Ovary (tissue), 10 donors: Measurements from ENCODE around the gene SECISBP2L. TPM values are rescaled to one million over a fixed set of nuclear protein-coding genes. Genes with fewer than 3 reads are reported as not detected.

Experiments used
- DNase-seq, 5 donors: peaks; one replicate each; pipeline ENCODE4 v3.0.0-alpha.2; 2019 to 2020
- H3K27ac ChIP-seq, 2 donors: fragments of 200-600 bp; one replicate each; pipeline versions ENCODE4 v1.5.1 to v1.8.0; 2019 to 2022
- H3K27me3 ChIP-seq: fragments of 200-600 bp; one replicate; pipeline ENCODE4 v1.8.0; 2022
- H3K36me3 ChIP-seq: fragments of 200-600 bp; sonication (generic); one replicate; pipeline ENCODE4 v1.5.1; 2019
- H3K4me1 ChIP-seq: one replicate; pipeline ENCODE4 v1.8.1; 2013; ENCODE audit warnings: mild to moderate bottlenecking, moderate library complexity; ENCODE audit not compliant: insufficient read depth
- H3K4me3 ChIP-seq: fragments of 200-600 bp; sonication (generic); one replicate; pipeline ENCODE4 v1.5.1; 2017
- H3K9me3 ChIP-seq, 2 donors: fragments of 200-600 bp in 1 of 2; sonication (generic) in 1 of 2; one replicate each; pipeline versions ENCODE4 v1.5.1 to v1.8.1; 2013 to 2019; ENCODE audit warnings: mild to moderate bottlenecking in 1 of 2, moderate library complexity in 1 of 2
- EP300 ChIP-seq: sonication (generic); formaldehyde crosslinking; IDR thresholded peaks from one replicate; pipeline ENCODE4 v1.6.1; 2017; ENCODE audit warnings: antibody characterized with exemption
- POLR2A ChIP-seq: fragments of 450-650 bp; IDR thresholded peaks from one replicate; pipeline ENCODE4 v1.6.1; 2017; ENCODE audit warnings: antibody characterized with exemption, mild to moderate bottlenecking, moderate library complexity
- WGBS, 3 donors: extraction: QIAGEN DNeasy Blood & Tissue Kit in 1 of 3; methylation state at CpG; one replicate each; pipeline versions ENCODE4 v1.1.5 to v1.1.7; 2013 to 2017; 5-methylcytosine and 5-hydroxymethylcytosine counted together
- intact Hi-C, 4 donors: fragments of 100-400 bp; cut with DNase I; formaldehyde crosslinking; loops; one replicate each; pipeline versions ENCODE4 v1.11.0 to v1.15.1; 2022 to 2023
- long read RNA-seq, 3 donors: library from polyadenylated mRNA in 2 of 3; unstranded in 2 of 3; transcript quantifications; one replicate each; pipeline ENCODE4 v2.0.0 and lab custom pipeline, GENCODE V29; 2021 to 2026
- polyA plus RNA-seq, 2 donors: library from polyadenylated mRNA; stranded (reverse); fragments of 200-250 nt in 1 of 2; fragments of 350-450 nt in 1 of 2; fragmentation: Illumina TruSeq in 1 of 2; extraction: RNeasy Lipid Tissue Mini Kit (QIAGEN cat#74804) in 1 of 2; gene quantifications; one replicate each; pipeline ENCODE4 v1.2.3, GENCODE V29; 2013 to 2014
- total RNA-seq, 7 donors: library from RNA; depleted of rRNA in 2 of 7; stranded (reverse); fragments of >200 nt in 2 of 7; fragmentation: NEBNext Ultra II Directional in 3 of 7; extraction: Animal tissue kit (Norgen Biotek cat#: 25700) in 3 of 7; gene quantifications; one replicate each; pipeline versions ENCODE4 v1.1.0 to v1.2.4, GENCODE V29; 2016 to 2023
- TF ChIP-seq, protein P1 (sequence below), 3 donors: fragments of 450-650 bp in 2 of 3; fragments of 200-600 bp in 1 of 3; IDR thresholded peaks; one replicate each; pipeline versions ENCODE4 v1.5.1 to v1.8.0; 2016 to 2022; ENCODE audit warnings: antibody characterized with exemption in 3 of 3, mild to moderate bottlenecking in 1 of 3
- donor health status: DM: no; HTN: no; CAD: no; lungs with moderate emphysema.
- donor health status: DM: no; HTN: no; CAD: no.
- donor health status: Bipolar disorder and iron deficiency.
- donor health status: DM: yes; HTN: yes; CAD: no.
- donor health status: DM: no; HTN: no; CAD: no.
- donor health status: DM: yes; HTN: yes; CAD: no.

SECISBP2L gene, protein sequence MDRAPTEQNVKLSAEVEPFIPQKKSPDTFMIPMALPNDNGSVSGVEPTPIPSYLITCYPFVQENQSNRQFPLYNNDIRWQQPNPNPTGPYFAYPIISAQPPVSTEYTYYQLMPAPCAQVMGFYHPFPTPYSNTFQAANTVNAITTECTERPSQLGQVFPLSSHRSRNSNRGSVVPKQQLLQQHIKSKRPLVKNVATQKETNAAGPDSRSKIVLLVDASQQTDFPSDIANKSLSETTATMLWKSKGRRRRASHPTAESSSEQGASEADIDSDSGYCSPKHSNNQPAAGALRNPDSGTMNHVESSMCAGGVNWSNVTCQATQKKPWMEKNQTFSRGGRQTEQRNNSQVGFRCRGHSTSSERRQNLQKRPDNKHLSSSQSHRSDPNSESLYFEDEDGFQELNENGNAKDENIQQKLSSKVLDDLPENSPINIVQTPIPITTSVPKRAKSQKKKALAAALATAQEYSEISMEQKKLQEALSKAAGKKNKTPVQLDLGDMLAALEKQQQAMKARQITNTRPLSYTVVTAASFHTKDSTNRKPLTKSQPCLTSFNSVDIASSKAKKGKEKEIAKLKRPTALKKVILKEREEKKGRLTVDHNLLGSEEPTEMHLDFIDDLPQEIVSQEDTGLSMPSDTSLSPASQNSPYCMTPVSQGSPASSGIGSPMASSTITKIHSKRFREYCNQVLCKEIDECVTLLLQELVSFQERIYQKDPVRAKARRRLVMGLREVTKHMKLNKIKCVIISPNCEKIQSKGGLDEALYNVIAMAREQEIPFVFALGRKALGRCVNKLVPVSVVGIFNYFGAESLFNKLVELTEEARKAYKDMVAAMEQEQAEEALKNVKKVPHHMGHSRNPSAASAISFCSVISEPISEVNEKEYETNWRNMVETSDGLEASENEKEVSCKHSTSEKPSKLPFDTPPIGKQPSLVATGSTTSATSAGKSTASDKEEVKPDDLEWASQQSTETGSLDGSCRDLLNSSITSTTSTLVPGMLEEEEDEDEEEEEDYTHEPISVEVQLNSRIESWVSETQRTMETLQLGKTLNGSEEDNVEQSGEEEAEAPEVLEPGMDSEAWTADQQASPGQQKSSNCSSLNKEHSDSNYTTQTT
- 10 to 100 TPM; 28.7 to 47.0 (median 40.7) TPM for total RNA-seq
- polyA plus RNA-seq = 10 to 100 TPM; 13.1 to 26.8 TPM
- long read RNA-seq, donor 1, partial matches to known transcripts = 129 of 131 reads
- long read RNA-seq, donor 1, other reads (novel, unspliced or antisense) = 2 of 131 reads
- long read RNA-seq, donor 2, full-length matches to known transcripts = 3 of 3 reads
- long read RNA-seq, donor 2, partial matches to known transcripts = 0 of 3 reads
- long read RNA-seq, donor 2, other reads (novel, unspliced or antisense) = 0 of 3 reads
- long read RNA-seq, donor 3, full-length matches to known transcripts = 1 of 4 reads
- long read RNA-seq, donor 3, partial matches to known transcripts = 1 of 4 reads
- long read RNA-seq, donor 3, other reads (novel, unspliced or antisense) = 2 of 4 reads

DNA sequence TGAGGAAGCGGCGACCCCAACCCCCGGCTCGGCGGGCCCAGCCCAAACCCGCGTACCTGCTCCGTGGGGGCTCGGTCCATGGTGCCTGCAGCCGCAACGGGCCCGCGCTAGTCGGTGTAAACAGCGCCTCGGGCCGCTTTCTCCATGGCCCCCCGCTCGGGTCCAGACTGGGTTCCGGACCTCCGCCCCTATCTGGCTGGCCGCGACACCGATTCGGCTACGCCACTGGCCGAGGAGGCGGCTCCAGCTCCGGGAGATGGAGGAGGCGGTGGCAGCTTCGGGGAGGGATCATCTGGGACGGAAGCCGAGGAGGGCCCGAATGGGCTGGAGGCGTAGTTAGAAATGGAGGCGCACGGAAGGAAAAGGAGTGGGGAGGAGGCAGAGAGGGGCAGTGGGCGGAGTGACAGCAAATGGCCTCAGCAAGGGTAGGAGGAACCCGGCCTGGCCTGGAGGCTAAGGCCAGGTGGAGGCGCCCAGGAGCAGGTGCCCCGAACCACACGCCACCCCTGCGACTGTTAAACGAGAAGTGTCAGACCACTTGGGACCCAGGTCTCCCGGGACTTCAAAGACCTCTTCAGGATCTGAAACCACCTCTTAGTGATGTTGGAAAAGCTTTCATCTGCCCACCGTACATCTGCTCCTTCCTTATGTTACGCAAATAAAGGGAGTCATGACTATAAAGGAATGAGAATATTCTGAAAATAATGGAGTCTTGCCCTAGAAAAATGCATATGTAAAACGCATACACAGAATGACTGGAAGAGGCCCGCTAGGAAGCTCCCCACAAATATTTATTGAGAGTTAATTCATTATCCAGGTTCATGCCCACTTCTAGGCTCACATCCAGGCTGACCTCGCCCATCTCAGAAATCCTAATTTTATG lies at the start of gene SECISBP2L:
Gene SECISBP2L, minus strand, starts transcription at position 227 of the 883 bp plus-strand sequence. Its CDS starts 147 bp downstream, at position 80.
- Histone ChIP-seq H3K27ac (peak within 1 kb of the TSS; percentile 31 to 53), H3K36me3 (no peaks in the 10 kb centered on the region), H3K27me3 (no peaks in the 10 kb centered on the region), H3K4me1 (peaks cover 3% of the 10 kb centered on the region), H3K4me3 (peak within 1 kb of the TSS; percentile 99), H3K9me3 (no peaks in the 10 kb centered on the region)
- intact Hi-C loops = no loop called here
- 6 to 7% (median 6%) methylated on average over 44 to 50 of the region's 50 CpGs for WGBS, 3 donors
- peak; percentile 88 to 95 (median 90) for DNase-seq
- TF ChIP-seq POLR2A (peak; percentile 51), EP300 (no peak)
- TF ChIP-seq, protein P1, sequence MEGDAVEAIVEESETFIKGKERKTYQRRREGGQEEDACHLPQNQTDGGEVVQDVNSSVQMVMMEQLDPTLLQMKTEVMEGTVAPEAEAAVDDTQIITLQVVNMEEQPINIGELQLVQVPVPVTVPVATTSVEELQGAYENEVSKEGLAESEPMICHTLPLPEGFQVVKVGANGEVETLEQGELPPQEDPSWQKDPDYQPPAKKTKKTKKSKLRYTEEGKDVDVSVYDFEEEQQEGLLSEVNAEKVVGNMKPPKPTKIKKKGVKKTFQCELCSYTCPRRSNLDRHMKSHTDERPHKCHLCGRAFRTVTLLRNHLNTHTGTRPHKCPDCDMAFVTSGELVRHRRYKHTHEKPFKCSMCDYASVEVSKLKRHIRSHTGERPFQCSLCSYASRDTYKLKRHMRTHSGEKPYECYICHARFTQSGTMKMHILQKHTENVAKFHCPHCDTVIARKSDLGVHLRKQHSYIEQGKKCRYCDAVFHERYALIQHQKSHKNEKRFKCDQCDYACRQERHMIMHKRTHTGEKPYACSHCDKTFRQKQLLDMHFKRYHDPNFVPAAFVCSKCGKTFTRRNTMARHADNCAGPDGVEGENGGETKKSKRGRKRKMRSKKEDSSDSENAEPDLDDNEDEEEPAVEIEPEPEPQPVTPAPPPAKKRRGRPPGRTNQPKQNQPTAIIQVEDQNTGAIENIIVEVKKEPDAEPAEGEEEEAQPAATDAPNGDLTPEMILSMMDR (IDR thresholded peaks at IDR 0.05) = peak in 1 of 3 donors; percentile 18

DNA sequence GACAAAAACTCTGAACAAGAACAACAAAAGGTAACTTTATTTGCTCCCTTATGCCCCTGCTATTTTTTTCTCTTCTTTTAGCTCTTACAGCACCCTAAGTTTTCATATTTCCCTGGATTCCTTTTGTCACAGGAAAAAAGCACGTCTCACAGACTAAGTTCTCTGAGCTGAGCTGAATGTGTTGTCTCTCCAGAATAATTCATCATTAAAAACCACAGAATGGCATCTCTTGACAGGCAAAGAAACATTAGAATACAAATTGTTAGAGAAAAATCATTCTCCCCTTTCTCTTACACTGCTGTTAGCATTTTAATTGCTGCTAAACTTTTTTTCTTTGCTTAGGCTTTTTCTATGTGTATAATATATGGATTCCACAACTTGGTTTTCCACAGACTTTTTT lies 48.7 kb upstream of the SECISBP2L start:
- no peaks in the 10 kb centered on the region for H3K36me3 ChIP-seq
- H3K4me3 ChIP-seq = no peak overlapping the region
- no peak for TF ChIP-seq EP300
- TF ChIP-seq, protein P1 (IDR thresholded peaks at IDR 0.05) = no peak
- TF ChIP-seq POLR2A = no peak
- 11 to 25% (median 16%) methylated on average over 1 of the region's 1 CpG for WGBS, 3 donors
- no peaks in the 10 kb centered on the region for H3K27me3 ChIP-seq
- DNase-seq = no peak
- intact Hi-C loops = no loop called here
- no peaks in the 10 kb centered on the region for H3K4me1 ChIP-seq
- H3K9me3 ChIP-seq = no peaks in the 10 kb centered on the region
- H3K27ac ChIP-seq = no peak overlapping the region

DNA sequence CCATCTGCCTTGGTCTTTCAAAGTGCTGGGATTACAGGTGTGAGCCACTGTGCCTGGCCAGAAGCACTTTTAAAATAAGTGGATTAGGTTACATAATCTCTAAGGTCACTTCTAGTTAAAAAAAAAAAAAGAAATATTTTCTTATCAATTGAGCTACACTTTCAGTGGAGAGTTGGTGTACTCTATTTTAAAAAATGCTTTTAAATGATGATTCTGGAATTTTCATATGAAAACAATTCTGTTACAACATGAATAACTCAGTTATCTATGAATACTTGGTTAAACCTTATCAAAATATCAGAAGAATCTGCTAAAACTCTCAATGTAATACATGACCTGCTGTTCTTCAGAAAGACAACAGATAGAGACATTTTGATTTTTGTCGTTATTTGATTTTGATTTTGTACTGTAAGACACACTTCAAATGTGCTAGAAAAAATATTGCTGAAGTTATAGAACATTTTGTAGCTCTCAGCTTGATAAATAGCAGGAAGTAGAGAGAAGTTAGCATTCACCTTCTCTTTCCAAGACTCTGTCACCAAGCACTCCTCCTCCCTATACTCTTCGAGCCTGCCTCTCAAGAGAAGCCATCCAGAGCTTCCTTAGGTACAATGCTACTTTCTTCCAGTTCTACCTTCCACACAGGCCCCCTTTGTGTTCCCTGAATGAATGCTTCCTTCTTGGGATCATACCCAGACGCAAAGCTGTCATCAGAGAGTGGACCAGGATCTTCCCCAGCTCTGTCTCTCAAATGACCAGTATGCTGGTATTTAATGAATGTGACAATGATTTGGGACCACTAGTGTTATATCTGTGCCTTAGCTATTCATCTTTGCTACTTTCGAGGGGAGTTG lies 47.2 kb upstream of the SECISBP2L start:
- no peaks in the 10 kb centered on the region for H3K4me1 ChIP-seq
- H3K27ac ChIP-seq = peak overlapping the region in 1 of 2 donors; percentile 15
- no peaks in the 10 kb centered on the region for H3K27me3 ChIP-seq
- TF ChIP-seq, protein P1 (IDR thresholded peaks at IDR 0.05) = no peak
- no peak for TF ChIP-seq EP300
- TF ChIP-seq POLR2A = no peak
- no peak overlapping the region for H3K4me3 ChIP-seq
- DNase-seq = no peak
- WGBS, 3 donors = 68 to 70% (median 69%) methylated on average over 4 of the region's 4 CpGs
- H3K9me3 ChIP-seq = no peaks in the 10 kb centered on the region
- H3K36me3 ChIP-seq = no peaks in the 10 kb centered on the region
- intact Hi-C loops = no loop called here
